PC-3 (cell line): ENCODE measurements around the gene HRG. TPM values are rescaled to one million over a fixed set of nuclear protein-coding genes. Genes with fewer than 3 reads are reported as not detected.

Experiments
- ATAC-seq: fragments of 200-7000 bp; cut with Tn5 transposase; 2 replicates; pipeline ENCODE4 v1.9.1; 2020; ENCODE audit warnings: mild to moderate bottlenecking, moderate library complexity
- BruUV-seq: library from RNA; stranded (reverse); fragments of 400-500 nt; replicated peaks from 2 replicates; lab custom pipeline; 2021; lab: Mats Ljungman, UMichigan
- CTCF ChIA-PET: fragments of 300-600 bp; sonication (Branson Sonifier 250); formaldehyde crosslinking; loops from one replicate; lab custom pipeline; 2022; ENCODE audit warnings: antibody characterized with exemption; lab: Charles Lee
- POLR2A ChIA-PET: fragments of 300-600 bp; sonication (Branson Sonifier 250); formaldehyde crosslinking; loops from one replicate; lab custom pipeline; 2022; ENCODE audit warnings: antibody characterized with exemption; ENCODE audit not compliant: unreplicated experiment; lab: Charles Lee
- DNase-seq: peaks from one replicate; pipeline ENCODE4 v3.0.0-alpha.2; 2015
- H2AFZ ChIP-seq: fragments of 300-600 bp; sonication (generic); 2 replicates; pipeline ENCODE4 v1.6.0; 2016; ENCODE audit warnings: antibody characterized with exemption, low read length
- H3F3A ChIP-seq: fragments of 300-600 bp; sonication (generic); one replicate; pipeline ENCODE4 v1.6.0; 2017; ENCODE audit warnings: antibody characterized with exemption, low read length, control low read depth, mild to moderate bottlenecking; ENCODE audit not compliant: unreplicated experiment
- H3K27ac ChIP-seq: fragments of 300-600 bp; sonication (generic); 2 replicates; pipeline ENCODE4 v1.5.1; 2016; ENCODE audit warnings: mild to moderate bottlenecking, low read length
- H3K27me3 ChIP-seq: fragments of 300-600 bp; sonication (generic); 2 replicates; pipeline ENCODE4 v1.6.1; 2016; ENCODE audit warnings: low read length, mixed read lengths
- H3K36me3 ChIP-seq: fragments of 300-600 bp; sonication (generic); 2 replicates; pipeline ENCODE4 v1.6.1; 2016; ENCODE audit warnings: low read depth, mixed run types, low read length, mixed read lengths
- H3K4me1 ChIP-seq: fragments of 300-600 bp; sonication (generic); 2 replicates; pipeline ENCODE4 v1.5.1; 2016; ENCODE audit warnings: low read length; ENCODE audit not compliant: insufficient read depth
- H3K4me2 ChIP-seq: fragments of 300-600 bp; sonication (generic); 2 replicates; pipeline ENCODE4 v1.6.0; 2016; ENCODE audit warnings: low read length
- H3K4me3 ChIP-seq: fragments of 300-600 bp; sonication (generic); 2 replicates; pipeline ENCODE4 v1.5.1; 2016; ENCODE audit warnings: mild to moderate bottlenecking, low read length, mixed read lengths
- H3K79me2 ChIP-seq: fragments of 300-600 bp; sonication (generic); 2 replicates; pipeline ENCODE4 v1.6.1; 2017; ENCODE audit warnings: low read length, mixed read lengths
- H3K9ac ChIP-seq: fragments of 300-600 bp; sonication (generic); 2 replicates; pipeline ENCODE4 v1.6.0; 2016; ENCODE audit warnings: mild to moderate bottlenecking, low read length
- H3K9me2 ChIP-seq: fragments of 300-600 bp; sonication (generic); replicated peaks from 2 replicates; pipeline ENCODE4 v1.6.1; 2016; ENCODE audit warnings: mixed run types, low read length, mixed read lengths
- H3K9me3 ChIP-seq: fragments of 300-600 bp; sonication (generic); 2 replicates; pipeline ENCODE4 v1.6.1; 2016; ENCODE audit warnings: low read length, mixed read lengths
- H4K20me1 ChIP-seq: fragments of 300-600 bp; sonication (generic); 2 replicates; pipeline ENCODE4 v1.6.1; 2016; ENCODE audit warnings: low read length, mixed read lengths
- EZH2 ChIP-seq: fragments of 300-600 bp; sonication (generic); IDR thresholded peaks from one replicate; pipeline ENCODE4 v1.6.1; 2017; ENCODE audit warnings: antibody characterized with exemption, mild to moderate bottlenecking, low read length; ENCODE audit not compliant: unreplicated experiment
- EZH2phosphoT487 ChIP-seq: fragments of 300-600 bp; sonication (generic); IDR thresholded peaks from 2 replicates; pipeline ENCODE4 v1.6.1; 2018; ENCODE audit warnings: mild to moderate bottlenecking, antibody characterized with exemption, low read length, borderline replicate concordance
- intact Hi-C: fragments of 100-400 bp; cut with micrococcal nuclease; formaldehyde crosslinking; loops from 2 replicates; pipeline ENCODE4 v1.9.0; 2023
- total RNA-seq: library from RNA; depleted of rRNA; stranded (reverse); fragments of >200 nt; gene quantifications from 2 replicates; pipeline ENCODE4 v1.2.3, GENCODE V29; 2014
- TF ChIP-seq, protein P1 (sequence below): fragments of 300-600 bp; sonication (generic); conservative IDR thresholded peaks from 2 replicates; pipeline ENCODE4 v1.5.1; 2017; ENCODE audit warnings: antibody characterized with exemption, low read depth, mild to moderate bottlenecking, low read length

HRG gene
- total RNA-seq, 1 experiment from 2014 or later, result not detected

DNA sequence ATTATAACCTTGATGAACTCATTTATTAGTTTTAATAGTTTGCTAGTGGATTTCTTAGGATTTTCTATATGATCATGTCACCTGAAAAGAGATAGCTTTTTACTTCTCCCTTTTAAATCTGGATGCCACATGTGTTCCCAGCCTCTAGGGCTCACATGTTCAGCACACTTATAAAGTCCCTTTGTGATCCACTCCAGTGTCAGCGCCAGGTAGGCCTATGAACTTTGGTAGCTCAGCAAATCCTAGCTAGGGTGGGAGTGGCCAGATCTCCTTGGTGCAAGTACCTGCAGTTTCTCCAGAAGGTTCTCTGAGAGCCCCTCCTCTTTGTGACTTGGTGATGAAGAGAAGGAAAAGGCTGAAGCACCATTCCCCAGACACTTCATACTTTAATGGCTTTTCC lies 17.0 kb upstream of the HRG start:
- Histone ChIP-seq H3K4me1 (peaks cover 12% of the 10 kb centered on the region), H3K9me3 (no peaks in the 10 kb centered on the region), H3K27ac (no peak overlapping the region), H3K27me3 (no peaks in the 10 kb centered on the region), H2AFZ (no peak overlapping the region), H3F3A (no peaks in the 10 kb centered on the region), H3K9ac (no peak overlapping the region), H3K79me2 (no peaks in the 10 kb centered on the region), H3K4me2 (no peak overlapping the region), H3K9me2 (no peaks in the 10 kb centered on the region), H4K20me1 (no peaks in the 10 kb centered on the region), H3K36me3 (no peaks in the 10 kb centered on the region), H3K4me3 (no peak overlapping the region)
- no peak for DNase-seq
- CTCF ChIA-PET, result no interaction called here
- no TSS peak for BruUV-seq
- intact Hi-C loops, result no loop called here
- no peak for ATAC-seq
- TF ChIP-seq EZH2, result no peak
- no peak for TF ChIP-seq EZH2phosphoT487
- TF ChIP-seq, protein P1, sequence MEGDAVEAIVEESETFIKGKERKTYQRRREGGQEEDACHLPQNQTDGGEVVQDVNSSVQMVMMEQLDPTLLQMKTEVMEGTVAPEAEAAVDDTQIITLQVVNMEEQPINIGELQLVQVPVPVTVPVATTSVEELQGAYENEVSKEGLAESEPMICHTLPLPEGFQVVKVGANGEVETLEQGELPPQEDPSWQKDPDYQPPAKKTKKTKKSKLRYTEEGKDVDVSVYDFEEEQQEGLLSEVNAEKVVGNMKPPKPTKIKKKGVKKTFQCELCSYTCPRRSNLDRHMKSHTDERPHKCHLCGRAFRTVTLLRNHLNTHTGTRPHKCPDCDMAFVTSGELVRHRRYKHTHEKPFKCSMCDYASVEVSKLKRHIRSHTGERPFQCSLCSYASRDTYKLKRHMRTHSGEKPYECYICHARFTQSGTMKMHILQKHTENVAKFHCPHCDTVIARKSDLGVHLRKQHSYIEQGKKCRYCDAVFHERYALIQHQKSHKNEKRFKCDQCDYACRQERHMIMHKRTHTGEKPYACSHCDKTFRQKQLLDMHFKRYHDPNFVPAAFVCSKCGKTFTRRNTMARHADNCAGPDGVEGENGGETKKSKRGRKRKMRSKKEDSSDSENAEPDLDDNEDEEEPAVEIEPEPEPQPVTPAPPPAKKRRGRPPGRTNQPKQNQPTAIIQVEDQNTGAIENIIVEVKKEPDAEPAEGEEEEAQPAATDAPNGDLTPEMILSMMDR, result no peak
- POLR2A ChIA-PET, result no interaction called here

DNA sequence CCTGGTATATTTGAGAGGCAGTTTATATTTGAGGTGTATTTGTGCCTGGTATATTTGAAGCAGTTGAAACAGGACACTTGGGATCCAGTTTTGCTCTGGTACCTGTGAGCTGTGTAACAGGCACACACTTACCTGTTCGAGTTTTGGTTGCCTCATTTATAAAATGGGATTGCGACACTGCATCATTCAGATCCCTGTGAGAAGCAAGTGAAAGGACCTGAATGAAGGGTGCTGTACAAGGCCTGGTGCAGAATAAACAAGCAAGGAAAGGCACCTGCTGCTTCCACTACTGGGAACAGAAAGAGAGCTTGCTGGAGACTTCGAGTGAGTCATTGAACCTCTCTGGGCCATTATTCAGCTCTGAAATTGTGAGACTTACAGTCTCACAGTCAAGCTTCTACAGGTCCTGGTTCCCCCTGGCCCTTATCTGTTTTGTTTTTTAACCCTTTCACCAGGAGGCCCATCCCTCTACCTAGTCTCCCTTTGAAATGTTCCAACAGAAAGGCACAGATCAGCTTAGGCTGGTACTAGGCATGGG lies 14.1 kb upstream of the HRG start:
- Histone ChIP-seq H3K79me2 (no peaks in the 10 kb centered on the region), H3K9ac (no peak overlapping the region), H2AFZ (no peak overlapping the region), H3K27ac (no peak overlapping the region), H3K4me3 (no peak overlapping the region), H4K20me1 (no peaks in the 10 kb centered on the region), H3K4me1 (no peaks in the 10 kb centered on the region), H3K27me3 (peaks cover 5% of the 10 kb centered on the region; the same call in 1 of the 2 replicates), H3K4me2 (no peak overlapping the region), H3K9me2 (no peaks in the 10 kb centered on the region), H3K36me3 (no peaks in the 10 kb centered on the region), H3F3A (no peaks in the 10 kb centered on the region), H3K9me3 (no peaks in the 10 kb centered on the region)
- POLR2A ChIA-PET, result no interaction called here
- ATAC-seq (no peak), DNase-seq (no peak)
- BruUV-seq, result no TSS peak
- intact Hi-C loops, result no loop called here
- TF ChIP-seq, protein P1, result no peak
- TF ChIP-seq EZH2, result no peak
- no peak for TF ChIP-seq EZH2phosphoT487
- CTCF ChIA-PET, result no interaction called here

DNA sequence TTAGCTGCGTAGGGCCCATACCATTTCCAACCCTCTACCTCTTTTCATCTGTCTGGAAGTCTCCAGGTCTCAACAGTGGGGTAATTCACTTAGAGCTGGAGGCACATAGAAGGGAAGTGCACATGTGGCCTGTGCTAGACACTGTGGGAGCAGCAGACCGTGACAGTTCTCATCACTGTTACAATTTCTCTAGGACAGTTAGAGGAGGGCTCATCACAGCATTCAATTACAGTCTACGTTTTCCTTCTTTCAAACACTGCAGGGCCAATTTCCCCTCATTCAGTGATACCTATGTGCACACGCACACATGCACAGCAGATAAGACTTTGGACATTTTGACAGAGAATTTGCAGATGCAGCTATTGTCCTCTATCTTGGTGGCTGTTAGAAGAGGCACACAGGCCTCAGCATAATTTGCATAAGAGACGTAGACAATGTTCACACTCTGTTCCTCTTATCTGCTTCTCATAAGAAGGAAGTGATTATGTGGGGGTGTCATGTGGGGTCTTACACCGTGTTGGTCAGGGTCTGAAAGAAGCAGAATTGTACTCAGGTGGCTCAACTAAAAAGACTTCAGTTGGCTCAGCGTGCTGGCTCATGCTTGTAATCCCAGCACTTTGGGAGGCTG lies 12.6 kb upstream of the HRG start:
- no TSS peak for BruUV-seq
- Histone ChIP-seq H3F3A (no peaks in the 10 kb centered on the region), H3K4me3 (no peak overlapping the region), H3K27me3 (peaks cover 5% of the 10 kb centered on the region; the same call in 1 of the 2 replicates), H3K9ac (no peak overlapping the region), H3K27ac (no peak overlapping the region), H3K9me3 (no peaks in the 10 kb centered on the region), H3K4me2 (no peak overlapping the region), H2AFZ (no peak overlapping the region), H3K4me1 (no peaks in the 10 kb centered on the region), H3K9me2 (no peaks in the 10 kb centered on the region), H4K20me1 (no peaks in the 10 kb centered on the region), H3K36me3 (no peaks in the 10 kb centered on the region), H3K79me2 (no peaks in the 10 kb centered on the region)
- no peak; the same call in 1 of the 2 replicates for ATAC-seq
- ChIA-PET CTCF (no interaction called here), POLR2A (no interaction called here)
- no peak for TF ChIP-seq EZH2phosphoT487
- no peak for TF ChIP-seq EZH2
- TF ChIP-seq, protein P1, result no peak
- DNase-seq, result no peak
- intact Hi-C loops, result no loop called here
